ENCODE results near the gene TMCO4.
"Not testable (repeated sequence)": the region's sequence is repeated elsewhere in the genome, so short reads cannot be mapped to it uniquely, and the experiment has no call there.

TMCO4 gene

GRCh38 chr1:19654386-19654785 lies 145.3 kb downstream of the TMCO4 start:
- DNase-seq, result no peak

GRCh38 chr1:19651141-19651737 lies 148.5 kb downstream of the TMCO4 start:
- DNase-seq, result peak; percentile 11

DNA sequence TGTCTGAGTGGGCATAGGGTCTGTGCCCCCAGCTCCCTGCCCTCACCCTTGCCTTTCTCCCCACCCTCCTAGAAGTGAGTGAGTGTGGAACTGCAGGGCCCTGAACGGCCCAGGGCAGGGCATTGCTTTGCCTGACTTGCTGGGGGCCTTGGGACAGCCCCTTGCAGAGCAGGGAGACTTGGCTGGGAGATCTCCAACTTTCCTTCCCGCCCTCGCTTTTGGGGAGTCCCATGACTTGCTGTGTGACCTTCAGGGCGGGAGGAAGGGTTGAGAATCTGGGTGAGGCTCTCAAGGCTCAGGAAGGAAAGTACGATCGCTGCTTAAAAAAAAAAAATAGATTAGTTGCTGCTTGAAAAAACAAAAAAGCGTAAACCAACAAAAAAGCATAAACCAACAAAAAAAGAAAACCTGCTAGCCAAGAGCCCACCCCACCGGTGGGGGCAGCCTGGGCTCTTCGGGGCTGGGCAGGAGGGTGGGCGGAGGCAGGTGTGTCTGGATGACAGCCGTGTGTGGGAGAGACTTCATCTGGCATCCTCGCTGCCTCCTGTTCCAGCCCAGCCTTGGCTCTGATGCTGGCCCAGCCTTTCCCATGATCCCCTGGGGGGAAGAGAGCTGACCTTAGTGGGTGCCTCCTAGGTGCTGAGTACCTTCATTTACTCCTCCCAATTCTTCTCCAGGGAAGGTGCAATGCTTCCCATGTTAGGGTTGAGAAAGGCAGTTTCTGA lies 149.1 kb downstream of the TMCO4 start:
- no peak for DNase-seq

DNA sequence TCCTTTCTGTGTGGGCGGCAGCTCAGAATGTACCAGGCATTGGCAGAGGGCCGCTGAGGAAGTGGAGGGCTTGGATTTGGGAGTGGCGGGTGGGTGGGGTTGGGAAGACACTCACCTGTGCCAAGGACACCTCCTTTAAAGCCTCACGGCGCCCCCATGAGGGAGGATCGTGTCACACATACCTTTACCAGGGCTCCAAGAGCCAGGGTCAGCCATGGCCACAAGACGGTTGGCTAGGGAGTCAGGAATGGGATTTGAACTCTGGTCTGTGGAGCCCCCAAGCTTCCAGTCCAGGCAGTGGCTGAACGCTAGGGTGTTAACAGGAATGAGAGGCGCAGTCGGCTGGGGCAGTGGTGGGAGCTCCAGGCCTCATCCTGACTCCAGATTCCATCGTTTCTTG lies 151.0 kb downstream of the TMCO4 start:
- DNase-seq, result no peak

- DNase-seq, result no peak
These were observed 151.5 kb downstream of the TMCO4 start for GRCh38 chr1:19648239-19648638.

GRCh38 chr1:19647643-19648042 lies 152.1 kb downstream of the TMCO4 start:
- no peak for DNase-seq

GRCh38 chr1:19646377-19647319 lies 153.1 kb downstream of the TMCO4 start:
- DNase-seq, result no peak

GRCh38 chr1:19645411-19646251 lies 154.1 kb downstream of the TMCO4 start:
- DNase-seq, result no peak

GRCh38 chr1:19644681-19645410 lies 154.9 kb downstream of the TMCO4 start:
- no peak for DNase-seq

DNA sequence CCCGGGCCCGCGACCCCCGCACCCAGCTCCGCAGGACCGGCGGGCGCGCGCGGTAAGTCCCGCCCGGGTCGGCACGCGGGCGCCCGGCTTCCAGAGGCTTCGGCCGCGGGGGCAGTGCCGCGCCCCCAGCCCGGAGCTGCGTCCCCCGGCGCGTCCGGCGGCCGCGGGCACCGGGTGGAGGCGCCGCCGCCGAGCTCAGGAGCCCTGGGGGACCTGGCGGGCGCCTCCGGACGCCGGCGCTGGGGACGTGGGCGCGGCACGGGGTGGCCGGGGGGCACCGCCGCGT lies 155.4 kb downstream of the TMCO4 start:
- DNase-seq, result no peak

GRCh38 chr1:19643602-19644394 lies 155.9 kb downstream of the TMCO4 start, which contains the start of gene NBL1:
Gene NBL1 (plus strand): TSS chr1:19644311. CDS start chr1:19655031, 10,720 bp downstream.
- DNase-seq, result no peak

DNA sequence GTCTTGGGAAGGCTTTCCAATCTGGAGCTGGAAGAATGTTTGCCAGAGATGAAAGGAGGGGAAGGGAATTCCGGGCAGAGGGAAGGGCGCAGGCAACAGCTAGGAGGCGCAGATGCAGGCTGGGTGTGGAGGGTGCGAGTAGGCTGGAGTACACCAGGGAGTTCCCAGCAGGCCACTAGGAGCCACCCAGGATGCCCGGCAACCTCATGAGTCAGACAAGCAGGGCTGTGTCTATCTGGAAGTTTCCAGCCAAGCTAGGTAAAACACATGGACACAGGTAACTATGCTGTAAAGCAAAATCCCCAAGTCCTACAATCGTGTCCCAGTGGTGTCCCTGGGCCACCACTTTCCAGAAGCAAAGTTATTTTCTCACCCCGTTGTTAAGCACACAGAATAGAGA lies 156.6 kb downstream of the TMCO4 start:
- no peak for DNase-seq

DNA sequence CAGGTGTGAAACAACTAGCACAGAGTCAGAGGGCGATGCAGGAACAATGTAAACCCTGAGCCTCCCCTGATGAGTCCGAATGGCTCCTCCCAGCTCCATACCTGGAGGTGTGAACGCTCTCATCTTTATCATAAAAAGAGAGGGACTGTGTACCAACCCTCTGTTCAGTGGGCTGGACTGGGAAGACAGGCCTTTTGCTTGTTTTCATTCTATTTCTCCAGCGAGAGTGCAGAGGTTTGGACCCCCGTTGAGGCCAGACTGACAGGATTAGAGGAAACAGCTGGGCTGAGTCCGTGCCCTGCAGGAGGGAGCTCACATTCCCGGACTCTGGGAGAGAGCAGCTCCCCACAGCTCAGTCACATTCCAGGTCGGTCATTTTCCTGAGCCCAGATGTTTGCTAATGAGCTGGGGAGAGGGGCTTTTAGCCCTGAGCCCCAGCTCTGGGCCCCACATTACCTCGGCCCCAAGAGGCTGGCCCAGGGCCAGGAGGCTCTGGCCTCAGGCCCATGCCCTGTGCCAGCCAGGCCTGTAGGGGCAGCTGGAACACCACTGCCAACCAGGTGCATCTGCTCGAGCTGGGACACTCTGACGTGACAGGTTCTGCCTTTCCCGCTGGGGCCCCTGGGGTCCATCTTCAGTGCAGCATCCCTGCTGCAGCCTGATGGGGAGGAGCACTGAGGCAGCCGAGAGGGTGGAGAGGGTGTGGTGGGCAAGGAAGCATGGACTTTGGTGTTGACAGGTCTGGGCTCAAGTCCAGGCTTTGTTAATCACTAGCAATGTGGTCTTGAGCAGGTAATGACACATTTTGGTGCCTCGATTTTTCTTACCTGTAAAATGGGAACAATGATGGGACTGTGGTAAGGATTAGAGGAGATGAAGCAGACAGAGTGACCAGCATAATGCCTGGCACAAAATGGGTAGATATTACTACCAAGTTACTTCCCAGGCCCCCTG lies 159.1 kb downstream of the TMCO4 start:
- no peak for DNase-seq

- no peak for DNase-seq
These were observed 159.7 kb downstream of the TMCO4 start for GRCh38 chr1:19639999-19640362.

- not testable (repeated sequence) for DNase-seq
These were observed 160.5 kb downstream of the TMCO4 start for GRCh38 chr1:19639228-19639627.

DNA sequence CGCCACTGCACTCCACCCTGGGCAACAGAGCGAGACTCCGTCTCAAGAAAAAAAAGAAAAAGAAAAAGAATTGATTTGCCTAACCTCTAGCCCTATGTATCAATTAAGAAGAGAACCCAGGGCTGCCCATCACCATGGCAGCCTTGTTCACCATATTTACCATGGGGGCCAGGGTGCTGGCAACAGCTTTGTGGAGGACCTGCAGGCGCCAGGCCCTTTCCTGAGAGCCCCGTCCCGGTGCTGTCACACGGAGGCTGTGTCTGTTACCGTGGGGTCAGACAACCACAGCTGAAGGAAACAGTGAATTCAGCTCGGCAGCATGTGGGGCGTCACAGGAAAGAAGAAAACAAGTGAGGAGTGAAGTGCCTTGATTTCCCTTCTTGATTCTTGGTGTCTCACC lies 162.1 kb downstream of the TMCO4 start:
- DNase-seq, result no peak

GRCh38 chr1:19636749-19637148 lies 163.0 kb downstream of the TMCO4 start:
- DNase-seq, result not testable (repeated sequence)

DNA sequence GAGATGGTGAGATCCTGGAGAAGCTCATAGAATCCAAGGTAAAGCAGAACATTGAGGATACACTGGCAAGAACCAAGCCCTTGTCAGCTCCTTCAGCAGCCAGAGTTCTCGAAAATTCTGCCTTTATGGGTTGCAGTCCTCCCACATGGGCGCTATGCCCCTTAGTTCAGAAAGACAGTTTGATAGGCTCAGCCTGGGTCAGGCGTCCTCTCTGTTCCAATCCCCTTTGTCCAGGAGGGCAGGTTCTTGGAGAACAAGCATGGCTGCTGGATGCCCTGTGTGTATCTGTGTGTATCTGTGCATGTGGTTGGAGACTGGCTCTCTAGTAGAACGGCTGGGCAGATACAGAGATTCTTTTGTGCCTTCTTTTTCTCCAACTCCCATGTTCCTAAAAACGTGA lies 163.7 kb downstream of the TMCO4 start:
- DNase-seq, result no peak

- DNase-seq, result no peak
These were observed 164.1 kb downstream of the TMCO4 start for GRCh38 chr1:19635646-19636045.

GRCh38 chr1:19635064-19635463 lies 164.7 kb downstream of the TMCO4 start:
- not testable (repeated sequence) for DNase-seq
